ENCODE results near the gene SETD1B.
A peak's percentile ranks its signal among the peaks of the same experiment; 100 is the strongest.

The SETD1B gene

GRCh38 chr12:121807642-121808347, 4.0 kb downstream of the SETD1B start:
- DNase-seq (ENCODE audit: low spot score) = no peak

GRCh38 chr12:121808623-121809022, 4.8 kb downstream of the SETD1B start:
- DNase-seq (ENCODE audit: low spot score) = no peak

GRCh38 chr12:121809712-121810116, 5.9 kb downstream of the SETD1B start:
- DNase-seq (ENCODE audit: low spot score) = no peak

GRCh38 chr12:121810234-121810817, 6.5 kb downstream of the SETD1B start:
- DNase-seq (ENCODE audit: low spot score) = no peak

- DNase-seq (ENCODE audit: low spot score) = no peak
Observed at GRCh38 chr12:121810833-121811433, 7.1 kb downstream of the SETD1B start.

- peak; percentile 58 for DNase-seq (ENCODE audit: low spot score)
Observed at GRCh38 chr12:121811434-121812319, 7.9 kb downstream of the SETD1B start.

GRCh38 chr12:121812320-121812871, 8.6 kb downstream of the SETD1B start:
- DNase-seq (ENCODE audit: low spot score) = no peak

- no peak for DNase-seq (ENCODE audit: low spot score)
Observed at GRCh38 chr12:121812921-121813896, 9.4 kb downstream of the SETD1B start.

GRCh38 chr12:121813951-121814350, 10.1 kb downstream of the SETD1B start:
- DNase-seq (ENCODE audit: low spot score) = no peak

GRCh38 chr12:121814429-121815119, 10.8 kb downstream of the SETD1B start:
- DNase-seq (ENCODE audit: low spot score) = no peak

- DNase-seq (ENCODE audit: low spot score) = no peak
Observed at GRCh38 chr12:121815263-121815662, 11.5 kb downstream of the SETD1B start.

- DNase-seq (ENCODE audit: low spot score) = no peak
Observed at GRCh38 chr12:121816925-121817647, 13.3 kb downstream of the SETD1B start.

GRCh38 chr12:121817648-121818043, 13.8 kb downstream of the SETD1B start:
- DNase-seq (ENCODE audit: low spot score) = no peak

- no peak for DNase-seq (ENCODE audit: low spot score)
Observed at GRCh38 chr12:121819212-121819949, 15.6 kb downstream of the SETD1B start.

- DNase-seq (ENCODE audit: low spot score) = no peak
Observed at GRCh38 chr12:121820056-121820455, 16.2 kb downstream of the SETD1B start.

GRCh38 chr12:121822393-121823100, 18.7 kb downstream of the SETD1B start:
- no peak for DNase-seq (ENCODE audit: low spot score)

GRCh38 chr12:121823101-121823726, 19.4 kb downstream of the SETD1B start:
- DNase-seq (ENCODE audit: low spot score) = no peak

GRCh38 chr12:121823727-121824115, 19.9 kb downstream of the SETD1B start:
- no peak for DNase-seq (ENCODE audit: low spot score)

Data from Ammon's horn (tissue), 1 donor.